A549 (cell line): ENCODE measurements around the gene FAM241B. TPM values are rescaled to one million over a fixed set of nuclear protein-coding genes. Genes with fewer than 3 reads are reported as not detected.

ENCODE experiments used
- ATAC-seq, 2 experiments: fragments of 200-7000 bp in 1 of 2; fragments of >200 bp in 1 of 2; cut with Nextera tagmentation in 1 of 2; cut with Tn5 transposase in 1 of 2; 3 replicates each; pipeline versions ENCODE4 v1.8.0 to v1.9.1; 2018 to 2020; ENCODE audit warnings: mild to moderate bottlenecking in 1 of 2, moderate library complexity in 1 of 2
- CTCF ChIA-PET: fragments of 300-600 bp; sonication (Branson Sonifier 250); formaldehyde crosslinking; extraction: SDS; loops from one replicate; lab custom pipeline; 2021; ENCODE audit warnings: antibody characterized with exemption, inconsistent platforms; lab: Yijun Ruan, JAX
- POLR2A ChIA-PET: fragments of 350-600 bp; formaldehyde crosslinking; extraction: SDS; loops from one replicate; lab custom pipeline; 2021; ENCODE audit warnings: antibody characterized with exemption, inconsistent platforms; lab: Yijun Ruan, JAX
- DNase-seq, 2 experiments: peaks; one replicate each; pipeline versions ENCODE4 v3.0.0 to v3.0.0-alpha.2; 2011 to 2016; ENCODE audit warnings: low read depth in 1 of 2, low spot score in 1 of 2
- FAIRE-seq: peaks from 2 replicates; lab custom pipeline; 2011; peaks lifted over from hg19 to GRCh38; lab: Jason Lieb, UNC
- H3K27ac ChIP-seq, 2 experiments: fragments of >200 bp; sonication (Bioruptor Twin); formaldehyde crosslinking; 3 replicates each; pipeline ENCODE4 v1.5.1; 2016 to 2017
- H3K4me1 ChIP-seq: fragments of >200 bp; sonication (Bioruptor Twin); formaldehyde crosslinking; 3 replicates; pipeline ENCODE4 v1.6.1; 2016
- H3K4me2 ChIP-seq: fragments of >200 bp; sonication (Bioruptor Twin); formaldehyde crosslinking; 3 replicates; pipeline ENCODE4 v1.6.1; 2016
- H3K4me3 ChIP-seq: fragments of >200 bp; sonication (Bioruptor Twin); formaldehyde crosslinking; 3 replicates; pipeline ENCODE4 v1.5.1; 2016
- H3K9me3 ChIP-seq: fragments of >200 bp; sonication (Bioruptor Twin); formaldehyde crosslinking; 3 replicates; pipeline ENCODE4 v1.6.1; 2016
- BHLHE40 ChIP-seq: IDR thresholded peaks from 2 replicates; pipeline ENCODE4 v1.6.1; 2012; ENCODE audit warnings: low read depth, low read length, inconsistent platforms
- CBX2 ChIP-seq: fragments of 200-600 bp; sonication (generic); IDR thresholded peaks from 2 replicates; pipeline ENCODE4 v1.6.1; 2016; ENCODE audit warnings: low read depth, mild to moderate bottlenecking, borderline replicate concordance
- CHD2 ChIP-seq: fragments of 150-350 bp; IDR thresholded peaks from 2 replicates; pipeline ENCODE4 v1.6.1; 2014; ENCODE audit warnings: low read length; ENCODE audit not compliant: partially characterized antibody
- CHD4 ChIP-seq: fragments of 200-600 bp; sonication (generic); IDR thresholded peaks from 2 replicates; pipeline ENCODE4 v1.6.1; 2016; ENCODE audit warnings: antibody characterized with exemption, mild to moderate bottlenecking, borderline replicate concordance
- CTCF ChIP-seq: fragments of >200 bp; sonication (Bioruptor Twin); formaldehyde crosslinking; IDR thresholded peaks from 3 replicates; pipeline ENCODE4 v1.5.1; 2016
- EHF ChIP-seq: fragments of 250-450 bp; sonication (Bioruptor Pico); IDR thresholded peaks from 2 replicates; pipeline ENCODE4 v1.5.0; 2020; ENCODE audit warnings: mild to moderate bottlenecking
- HES2 ChIP-seq: fragments of >200 bp; sonication (Bioruptor Twin); formaldehyde crosslinking; IDR thresholded peaks from 2 replicates; pipeline ENCODE4 v1.6.1; 2016
- HEYL ChIP-seq: fragments of 250-450 bp; sonication (Bioruptor Pico); IDR thresholded peaks from 2 replicates; pipeline ENCODE4 v1.8.0; 2021; ENCODE audit warnings: mild to moderate bottlenecking, moderate library complexity
- HMGXB4 ChIP-seq: fragments of 250-450 bp; sonication (Bioruptor Pico); IDR thresholded peaks from 2 replicates; pipeline ENCODE4 v1.5.0; 2021; ENCODE audit warnings: mild to moderate bottlenecking, moderate library complexity, borderline replicate concordance
- JUN ChIP-seq, 2 experiments: fragments of >200 bp; sonication (Bioruptor Twin); formaldehyde crosslinking; IDR thresholded peaks; 2 replicates in 1 of 2; 3 replicates in 1 of 2; pipeline ENCODE4 v1.6.1; 2016 to 2017
- KDM1A ChIP-seq: fragments of 200-600 bp; sonication (generic); IDR thresholded peaks from 2 replicates; pipeline ENCODE4 v1.6.1; 2016; ENCODE audit warnings: low read depth, mild to moderate bottlenecking
- MAFK ChIP-seq: fragments of 450-650 bp; IDR thresholded peaks from 2 replicates; pipeline ENCODE4 v1.6.1; 2014; ENCODE audit not compliant: partially characterized antibody
- MYC ChIP-seq: IDR thresholded peaks from 2 replicates; pipeline ENCODE4 v1.6.1; 2012; ENCODE audit warnings: mild to moderate bottlenecking, inconsistent platforms, low read length, improper control_type of control experiment, borderline replicate concordance
- NFE2L2 ChIP-seq: fragments of 150-350 bp; conservative IDR thresholded peaks from 2 replicates; pipeline ENCODE4 v1.6.1; 2014; ENCODE audit warnings: low read length
- PBX3 ChIP-seq: IDR thresholded peaks from 2 replicates; pipeline ENCODE4 v1.6.1; 2012
- PHF8 ChIP-seq: fragments of 200-600 bp; sonication (generic); IDR thresholded peaks from 2 replicates; pipeline ENCODE4 v1.6.1; 2016; ENCODE audit warnings: low read depth, mild to moderate bottlenecking, antibody characterized with exemption, moderate library complexity, borderline replicate concordance
- POLR2A ChIP-seq: IDR thresholded peaks from 2 replicates; pipeline ENCODE4 v1.6.1; 2012; ENCODE audit warnings: mild to moderate bottlenecking, low read length
- RARB ChIP-seq: fragments of 250-450 bp; sonication (Bioruptor Pico); IDR thresholded peaks from 2 replicates; pipeline ENCODE4 v1.8.0; 2021; ENCODE audit warnings: mild to moderate bottlenecking, moderate library complexity
- RFX5 ChIP-seq: fragments of 450-650 bp; IDR thresholded peaks from 2 replicates; pipeline ENCODE4 v1.7.1; 2014; ENCODE audit warnings: antibody characterized with exemption, mild to moderate bottlenecking, moderate library complexity
- TP53 ChIP-seq: fragments of 250-450 bp; sonication (Bioruptor Pico); IDR thresholded peaks from 2 replicates; pipeline ENCODE4 v1.5.0; 2021; ENCODE audit warnings: mild to moderate bottlenecking, moderate library complexity
- ZFP36 ChIP-seq: fragments of 450-650 bp; IDR thresholded peaks from 2 replicates; pipeline ENCODE4 v1.6.1; 2014; ENCODE audit warnings: borderline replicate concordance; ENCODE audit not compliant: partially characterized antibody
- ZNF302 ChIP-seq: fragments of 250-450 bp; sonication (Bioruptor Pico); IDR thresholded peaks from 2 replicates; pipeline ENCODE4 v1.9.0; 2021; ENCODE audit warnings: inconsistent platforms, mild to moderate bottlenecking, moderate library complexity
- ZSCAN20 ChIP-seq: fragments of 250-450 bp; sonication (Bioruptor Pico); IDR thresholded peaks from 2 replicates; pipeline ENCODE4 v1.8.0; 2022; ENCODE audit warnings: mild to moderate bottlenecking, moderate library complexity
- WGBS: methylation state at CpG from one replicate; pipeline ENCODE4 v1.1.6; 2017; ENCODE audit errors: missing lambda C conversion rate; 5-methylcytosine and 5-hydroxymethylcytosine counted together
- polyA plus RNA-seq, 4 experiments: library from polyadenylated mRNA; depleted of rRNA in 3 of 4; stranded (reverse); fragments of >200 nt; fragmentation: RNase III in 1 of 4; extraction: RNeasy Plus Mini Kit Qiagen cat#74134 plus additional on column Dnase treatment in 1 of 4; gene quantifications; 2 replicates in 3 of 4; 3 replicates in 1 of 4; pipeline ENCODE4 v1.2.3, GENCODE V29; 2011 to 2017

The FAM241B gene
- polyA plus RNA-seq, 2 of the 4 experiments (the other 2 are of a cell fraction): 22.8 to 23.8 TPM

GRCh38 chr10:69583106-69583505, 46.9 kb upstream of the FAM241B start:
- CTCF ChIA-PET: interaction anchor here (0.9 to 2.5 kb wide), 6 partner anchors 9 to 156 kb away, joined by 3 to 15 read pairs (median 3); partner anchors contain the start of gene NEUROG3

GRCh38 chr10:69584624-69585023, 45.4 kb upstream of the FAM241B start:
- Histone ChIP-seq H3K4me2 (no peak overlapping the region), H3K9me3 (no peaks in the 10 kb centered on the region), H3K4me1 (no peaks in the 10 kb centered on the region), H3K4me3 (no peak overlapping the region), H3K27ac (no peak overlapping the region)
- TF ChIP-seq ZNF302: no peak
- no peak for TF ChIP-seq CHD2
- no peak for TF ChIP-seq KDM1A
- no peak for TF ChIP-seq CBX2
- TF ChIP-seq ZFP36: no peak
- TF ChIP-seq HES2: no peak
- no peak for TF ChIP-seq HMGXB4 (CRISPR knock-in tag)
- TF ChIP-seq JUN (IDR thresholded peaks at IDR 0.05): no peak
- TF ChIP-seq HEYL: no peak
- no peak for TF ChIP-seq ZSCAN20 (CRISPR knock-in tag)
- no peak for TF ChIP-seq RARB (CRISPR knock-in tag)
- TF ChIP-seq PBX3: no peak
- no peak for TF ChIP-seq CHD4
- TF ChIP-seq CTCF: no peak
- no peak for TF ChIP-seq RFX5
- no peak for TF ChIP-seq MAFK
- TF ChIP-seq NFE2L2: no peak
- CTCF ChIA-PET: interaction anchor here (1.8 to 2.5 kb wide), 4 partner anchors 8 to 60 kb away, joined by 3 to 15 read pairs (median 5); partner anchors contain the start of gene NEUROG3
- ATAC-seq: no peak
- no peak for DNase-seq
- FAIRE-seq: no peak
- POLR2A ChIA-PET: no interaction called here
- 5% methylated on average over 3 of the region's 3 CpGs for WGBS

More at GRCh38 chr10:69583106-69583505, 46.9 kb upstream of the FAM241B start:
- POLR2A ChIA-PET: no interaction called here
- Histone ChIP-seq H3K9me3 (no peaks in the 10 kb centered on the region), H3K4me2 (no peak overlapping the region), H3K27ac (no peak overlapping the region), H3K4me3 (no peak overlapping the region), H3K4me1 (no peaks in the 10 kb centered on the region)
- FAIRE-seq: no peak
- TF ChIP-seq RARB (CRISPR knock-in tag) (no peak), ZFP36 (no peak), BHLHE40 (no peak), TP53 (CRISPR knock-in tag) (no peak), MYC (no peak), JUN (IDR thresholded peaks at IDR 0.05) (no peak), CHD2 (no peak), POLR2A (no peak), MAFK (no peak), EHF (CRISPR knock-in tag) (no peak), PHF8 (no peak)
- 34% methylated on average over 2 of the region's 2 CpGs for WGBS
- no peak for ATAC-seq
- no peak for DNase-seq
